GM19025 (cell line): ENCODE data around the gene BLVRA.

Experiments used
- ATAC-seq: cut with Tn5 transposase; IDR thresholded peaks from one replicate; pipeline ENCODE4 v1.9.1; 2021; ENCODE audit warnings: mild to moderate bottlenecking, low read depth, moderate library complexity; ENCODE audit not compliant: unreplicated experiment

Gene BLVRA

DNA sequence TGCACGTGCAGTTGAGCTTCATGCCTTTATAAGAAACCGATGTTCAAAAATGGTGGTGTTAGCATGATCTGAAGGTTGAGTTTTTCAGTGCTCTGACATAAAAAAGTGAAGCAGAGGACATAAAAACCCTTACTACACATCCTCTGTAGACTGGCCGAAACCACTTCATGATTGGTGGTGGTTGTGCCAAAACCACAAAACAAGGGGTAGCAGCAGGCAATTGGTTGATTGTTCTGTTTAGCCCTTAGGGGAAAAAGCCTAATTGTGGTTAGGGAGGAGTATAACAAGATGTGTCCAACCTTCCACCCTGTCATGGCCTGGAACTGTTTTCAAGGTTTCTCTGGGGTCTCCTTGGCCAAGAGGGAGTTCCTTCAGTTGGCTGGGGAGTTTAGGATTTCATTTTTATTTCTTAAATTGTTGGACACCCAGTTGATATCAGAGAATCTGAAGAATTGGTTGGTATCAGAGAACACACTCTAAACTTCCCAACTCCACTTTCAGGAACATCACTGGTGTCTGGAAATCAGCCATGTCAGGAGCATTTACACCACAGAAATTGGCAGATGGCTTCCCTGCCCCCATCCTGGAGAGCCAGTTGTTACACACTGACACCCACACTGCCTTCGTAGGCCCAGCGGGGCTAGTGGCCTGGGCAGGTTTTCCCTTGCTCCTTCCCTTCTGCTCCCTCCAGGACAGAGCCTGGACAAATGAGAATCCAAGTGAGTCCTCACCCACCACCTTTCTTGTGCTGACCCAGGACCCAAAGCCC lies 92.1 kb downstream of the BLVRA start:
- peak; percentile 53 for ATAC-seq

DNA sequence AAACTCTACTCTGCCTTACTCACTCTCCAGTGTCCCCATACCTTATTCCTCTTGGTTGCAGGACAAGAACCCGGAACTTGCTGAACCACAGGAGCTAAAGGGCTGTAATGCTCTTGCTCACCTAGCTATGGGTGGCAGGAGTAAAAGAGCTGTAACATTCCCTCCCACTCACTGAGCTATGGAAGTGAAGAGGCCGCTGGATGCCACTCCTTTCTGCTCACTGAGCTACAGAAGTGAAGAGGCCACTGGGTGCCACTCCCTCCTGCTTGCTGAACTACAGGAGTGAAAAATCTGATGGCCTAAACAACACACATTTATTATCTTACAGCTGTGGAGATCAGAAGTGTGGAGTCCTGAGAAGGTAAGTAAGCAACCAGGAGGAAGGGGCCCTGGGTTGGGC lies 93.3 kb downstream of the BLVRA start:
- ATAC-seq: no peak

DNA sequence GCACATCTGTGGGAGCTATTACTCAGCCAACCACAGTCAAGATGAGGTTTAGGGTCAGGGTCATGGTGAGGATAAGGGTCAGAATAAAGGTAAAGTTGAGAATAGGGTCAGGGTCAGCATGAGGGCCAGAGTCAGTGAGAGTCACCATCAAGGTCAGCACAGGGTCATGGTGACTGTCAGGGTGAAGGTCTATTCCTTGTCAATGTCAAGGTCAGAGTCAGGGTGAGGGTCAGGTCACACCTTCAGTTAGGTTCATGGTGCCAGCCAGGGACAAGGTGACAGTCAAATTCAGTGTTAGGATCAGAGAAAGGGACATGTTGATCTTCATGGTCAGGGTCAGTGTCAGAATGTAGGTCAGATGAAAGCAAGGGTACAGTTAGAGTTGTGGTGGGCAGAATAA lies 96.7 kb downstream of the BLVRA start:
- ATAC-seq: no peak

DNA sequence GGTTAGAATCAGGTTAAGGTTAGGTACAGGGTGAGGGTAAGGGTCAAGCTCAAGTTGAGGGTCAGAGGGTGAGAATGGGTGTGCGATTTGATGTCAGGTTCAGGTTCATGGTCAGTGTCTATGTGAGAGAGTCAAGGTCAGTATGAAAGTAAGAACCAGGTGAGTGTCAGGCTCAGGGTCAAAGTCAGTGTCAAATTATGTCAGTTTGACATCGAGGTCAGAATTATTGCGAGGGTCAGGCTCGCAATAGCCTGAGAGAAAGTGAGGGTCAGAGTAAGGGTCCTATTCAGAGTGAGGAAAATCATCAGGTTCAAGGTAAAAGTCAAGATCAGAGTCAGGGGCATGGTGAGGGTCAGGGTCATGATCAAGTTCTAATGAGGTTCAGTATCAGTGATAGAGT lies 97.8 kb downstream of the BLVRA start:
- no peak for ATAC-seq
